Left colon (tissue), 2 donors: ENCODE measurements around the gene TRAF7. TPM values are rescaled to one million over a fixed set of nuclear protein-coding genes. Genes with fewer than 3 reads are reported as not detected.

Experiments used
- ATAC-seq: fragments of 200-7000 bp; cut with Tn5 transposase; one replicate; pipeline ENCODE4 v1.9.1; 2020; ENCODE audit warnings: mild to moderate bottlenecking, moderate library complexity
- DNase-seq, 2 donors: peaks; one replicate each; pipeline ENCODE4 v3.0.0-alpha.2; 2020
- intact Hi-C, 2 donors: fragments of 100-400 bp; cut with DNase I in 1 of 2; cut with micrococcal nuclease in 1 of 2; formaldehyde crosslinking; loops; one replicate each; pipeline versions ENCODE4 v1.11.2 to v1.14.0; 2022; cut with DNase I, micrococcal nuclease
- total RNA-seq, 2 donors: library from RNA; stranded (reverse); fragmentation: NEBNext Ultra II Directional; extraction: Animal tissue kit (Norgen Biotek cat#: 25700); gene quantifications; one replicate each; pipeline ENCODE4 v1.2.1, GENCODE V29; 2021
- donor health status: DM: no; HTN: no; CAD: no.
- donor health status: DM: yes; HTN: yes; CAD: no.

Gene TRAF7
- total RNA-seq, 2 donors from 2014 or later: 94.5 to 99.8 TPM

- intact Hi-C loops: no loop called here
- no peak for ATAC-seq
Observed at GRCh38 chr16:2204416-2205103, 49.0 kb downstream of the TRAF7 start.

GRCh38 chr16:2205104-2205966 is 49.8 kb downstream of the TRAF7 start, which contains the start of gene MLST8:
TSS of gene MLST8 (plus strand) at chr16:2205454. CDS start at chr16:2206086, 632 bp downstream.
- intact Hi-C loops: no loop called here
- peak; percentile 81 to 87 for DNase-seq
- ATAC-seq: peak; percentile 85

More at GRCh38 chr16:2204416-2205103, 49.0 kb downstream of the TRAF7 start:
- peak in 1 of 2 donors; percentile 33 for DNase-seq

GRCh38 chr16:2205967-2206313 is 50.4 kb downstream of the TRAF7 start:
- intact Hi-C loops: no loop called here
- DNase-seq: peak in 1 of 2 donors; percentile 71
- peak; percentile 23 for ATAC-seq

- ATAC-seq: no peak
- intact Hi-C loops: no loop called here
- DNase-seq: no peak
Observed at GRCh38 chr16:2206420-2206779, 50.8 kb downstream of the TRAF7 start.

- ATAC-seq: no peak
- DNase-seq: no peak
- intact Hi-C loops: no loop called here
Observed at GRCh38 chr16:2206780-2207433, 51.3 kb downstream of the TRAF7 start.

- DNase-seq (no peak), ATAC-seq (no peak)
- intact Hi-C loops: no loop called here
Observed at GRCh38 chr16:2207872-2208271, 52.3 kb downstream of the TRAF7 start.

- ATAC-seq (no peak), DNase-seq (no peak)
- intact Hi-C loops: no loop called here
Observed at GRCh38 chr16:2208308-2208707, 52.7 kb downstream of the TRAF7 start.

GRCh38 chr16:2208772-2209171 is 53.2 kb downstream of the TRAF7 start:
- intact Hi-C loops: no loop called here
- ATAC-seq (no peak), DNase-seq (no peak)

- intact Hi-C loops: no loop called here
- ATAC-seq (no peak), DNase-seq (no peak)
Observed at GRCh38 chr16:2209258-2210008, 53.9 kb downstream of the TRAF7 start.

- no peak for ATAC-seq
- intact Hi-C loops: no loop called here
- no peak for DNase-seq
Observed at GRCh38 chr16:2210009-2210332, 54.4 kb downstream of the TRAF7 start.

GRCh38 chr16:2210386-2211365 is 55.1 kb downstream of the TRAF7 start, which contains the start of gene BRICD5:
TSS of gene BRICD5 (minus strand) at chr16:2210863. CDS start at chr16:2210833, 30 bp downstream.
- DNase-seq: no peak
- intact Hi-C loops: no loop called here
- no peak for ATAC-seq

- ATAC-seq (no peak), DNase-seq (no peak)
- intact Hi-C loops: no loop called here
Observed at GRCh38 chr16:2211923-2212347, 56.4 kb downstream of the TRAF7 start.

- ATAC-seq (peak; percentile 27), DNase-seq (no peak)
- intact Hi-C loops: no loop called here
Observed at GRCh38 chr16:2212362-2213324, 57.1 kb downstream of the TRAF7 start.

GRCh38 chr16:2213817-2214718 is 58.5 kb downstream of the TRAF7 start:
- DNase-seq (no peak), ATAC-seq (no peak)
- intact Hi-C loops: no loop called here

- ATAC-seq (no peak), DNase-seq (no peak)
- intact Hi-C loops: no loop called here
Observed at GRCh38 chr16:2214719-2214968, 59.1 kb downstream of the TRAF7 start, which contains the start of gene PGP. TSS of gene PGP (minus strand) at chr16:2214840. CDS start at chr16:2214777, 63 bp downstream.

- no peak for DNase-seq
- ATAC-seq: no peak
- intact Hi-C loops: no loop called here
Observed at GRCh38 chr16:2216330-2216729, 60.7 kb downstream of the TRAF7 start.
